Fibroblast of gingiva (primary cell): ENCODE results near the gene ZNF488.
"Not testable (repeated sequence)": the region's sequence is repeated elsewhere in the genome, so short reads cannot be mapped to it uniquely, and the experiment has no call there.

Experiments
- DNase-seq: peaks from one replicate; pipeline ENCODE4 v3.0.0-alpha.2; 2011; ENCODE audit warnings: low read depth

ZNF488 gene

GRCh38 chr10:47409866-47410256 lies 25.8 kb upstream of the ZNF488 start:
- DNase-seq = no peak

GRCh38 chr10:47409171-47409865 lies 25.2 kb upstream of the ZNF488 start:
- no peak for DNase-seq

- DNase-seq = no peak
These were observed 24.5 kb upstream of the ZNF488 start for GRCh38 chr10:47408606-47409005.

GRCh38 chr10:47406870-47407691 lies 23.0 kb upstream of the ZNF488 start:
- no peak for DNase-seq

GRCh38 chr10:47406548-47406869 lies 22.4 kb upstream of the ZNF488 start:
- DNase-seq = no peak

- DNase-seq = no peak
These were observed 21.9 kb upstream of the ZNF488 start for GRCh38 chr10:47405857-47406547.

- DNase-seq = no peak
These were observed 20.8 kb upstream of the ZNF488 start for GRCh38 chr10:47404937-47405336.

- DNase-seq = no peak
These were observed 20.4 kb upstream of the ZNF488 start for GRCh38 chr10:47404446-47404845.

- DNase-seq = no peak
These were observed 19.6 kb upstream of the ZNF488 start for GRCh38 chr10:47403446-47404318.

GRCh38 chr10:47402641-47403301 lies 18.7 kb upstream of the ZNF488 start:
- peak; percentile 81 for DNase-seq

GRCh38 chr10:47401874-47402640 lies 18.0 kb upstream of the ZNF488 start:
- DNase-seq = no peak

GRCh38 chr10:47401210-47401609 lies 17.1 kb upstream of the ZNF488 start:
- no peak for DNase-seq

- no peak for DNase-seq
These were observed 16.7 kb upstream of the ZNF488 start for GRCh38 chr10:47400786-47401185.

GRCh38 chr10:47400251-47400650 lies 16.2 kb upstream of the ZNF488 start:
- no peak for DNase-seq

GRCh38 chr10:47397256-47397655 lies 13.2 kb upstream of the ZNF488 start:
- DNase-seq = no peak

GRCh38 chr10:47396311-47396717 lies 12.2 kb upstream of the ZNF488 start:
- no peak for DNase-seq

GRCh38 chr10:47389619-47390018 lies 5.5 kb upstream of the ZNF488 start:
- no peak for DNase-seq

- no peak for DNase-seq
These were observed 4.8 kb upstream of the ZNF488 start for GRCh38 chr10:47388879-47389278.

- not testable (repeated sequence) for DNase-seq
These were observed 2.0 kb upstream of the ZNF488 start for GRCh38 chr10:47386104-47386503.

- no peak for DNase-seq
These were observed 589 bp downstream of the ZNF488 start for GRCh38 chr10:47383261-47384147.
